Stimulated activated CD8-positive, alpha-beta memory T cell treated with anti-CD3 and anti-CD28 coated beads, Interleukin-12 subunit alpha, Interleukin-12 subunit beta, amount 100 ng/mL, for 1 hour (primary cell): ENCODE measurements around the gene SLC6A4.
"Not testable (repeated sequence)": the region's sequence is repeated elsewhere in the genome, so short reads cannot be mapped to it uniquely, and the experiment has no call there.

Experiments used
- DNase-seq: peaks from one replicate; pipeline ENCODE4 v3.0.0-alpha.2; 2020; ENCODE audit warnings: low read depth

The SLC6A4 gene

GRCh38 chr17:30172560-30172959 lies 62.9 kb downstream of the SLC6A4 start:
- no peak for DNase-seq

- DNase-seq: no peak
These were observed 65.0 kb downstream of the SLC6A4 start for GRCh38 chr17:30170415-30170987.

- no peak for DNase-seq
These were observed 69.5 kb downstream of the SLC6A4 start for GRCh38 chr17:30165960-30166359.

DNA sequence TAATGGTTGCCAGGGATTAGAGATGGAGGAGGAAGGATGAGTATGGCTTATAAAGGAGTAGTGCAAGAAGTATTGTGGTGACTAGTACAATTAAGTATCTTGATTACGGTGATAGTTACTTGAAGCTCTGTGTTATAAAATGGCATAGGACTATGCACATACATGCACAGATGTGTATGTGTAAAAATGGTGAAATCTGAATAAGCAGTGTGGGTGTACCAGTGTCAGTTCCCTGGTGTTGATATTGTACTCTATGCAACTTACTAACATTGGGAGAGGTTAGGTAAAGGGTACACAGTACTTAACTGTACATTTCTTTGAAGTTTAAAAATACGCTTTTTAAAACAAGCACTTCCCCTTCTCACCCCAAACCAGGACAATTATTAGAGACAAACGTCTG lies 70.3 kb downstream of the SLC6A4 start:
- DNase-seq: no peak

- DNase-seq: no peak
These were observed 71.0 kb downstream of the SLC6A4 start for GRCh38 chr17:30164531-30164930.

DNA sequence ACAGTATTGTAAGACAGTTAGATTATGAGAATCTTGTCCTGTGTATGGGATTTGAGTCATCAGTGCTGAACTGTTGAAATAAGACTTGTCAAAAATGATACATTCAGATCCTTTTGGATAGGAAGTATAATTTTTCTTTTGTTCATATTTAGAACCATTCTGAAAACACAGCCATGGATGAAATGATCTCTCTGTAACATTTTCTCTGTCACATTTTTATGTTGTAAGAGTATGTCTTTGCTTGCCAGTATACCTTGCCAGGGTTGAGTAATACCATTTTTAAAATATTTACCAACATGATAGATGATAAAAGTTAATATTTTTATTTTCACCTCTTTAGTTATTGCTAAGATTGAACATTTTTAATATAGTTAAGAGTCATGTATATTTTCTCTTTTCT lies 73.9 kb downstream of the SLC6A4 start:
- no peak for DNase-seq

DNA sequence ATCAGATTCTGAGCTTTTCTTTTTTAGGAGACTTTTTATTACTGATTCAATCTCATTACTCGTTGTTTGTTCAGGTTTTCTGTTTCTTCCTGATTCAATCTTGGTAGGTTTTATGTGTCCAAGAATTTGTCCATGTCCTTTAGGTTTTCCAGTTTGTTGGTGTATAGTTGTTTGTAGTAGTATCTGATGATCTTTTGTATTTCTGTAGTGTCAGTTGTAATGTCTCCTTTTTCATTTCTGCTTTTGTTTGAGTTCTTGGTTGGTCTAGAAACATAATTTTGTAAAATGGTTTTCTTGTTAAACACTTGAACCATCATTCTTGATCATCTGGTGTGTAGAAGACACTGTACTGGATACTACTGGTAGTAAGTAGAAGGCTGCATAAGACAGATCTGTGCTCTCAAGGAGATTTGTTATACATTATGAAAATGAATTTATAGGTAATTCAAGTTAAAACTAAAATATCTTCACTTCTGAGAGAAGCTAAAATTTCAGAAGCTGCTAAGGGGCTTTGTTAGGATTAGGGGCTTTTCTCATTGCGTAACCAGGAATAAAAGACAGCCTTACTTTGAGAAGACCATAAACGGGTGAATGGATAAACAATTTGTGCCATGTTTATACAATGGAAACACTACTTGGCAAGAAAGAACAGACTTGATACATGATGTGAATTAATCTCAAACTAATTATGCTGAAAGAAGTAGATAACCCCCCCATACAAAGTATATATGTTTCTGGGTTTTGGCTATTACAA lies 74.9 kb downstream of the SLC6A4 start:
- DNase-seq: no peak

DNA sequence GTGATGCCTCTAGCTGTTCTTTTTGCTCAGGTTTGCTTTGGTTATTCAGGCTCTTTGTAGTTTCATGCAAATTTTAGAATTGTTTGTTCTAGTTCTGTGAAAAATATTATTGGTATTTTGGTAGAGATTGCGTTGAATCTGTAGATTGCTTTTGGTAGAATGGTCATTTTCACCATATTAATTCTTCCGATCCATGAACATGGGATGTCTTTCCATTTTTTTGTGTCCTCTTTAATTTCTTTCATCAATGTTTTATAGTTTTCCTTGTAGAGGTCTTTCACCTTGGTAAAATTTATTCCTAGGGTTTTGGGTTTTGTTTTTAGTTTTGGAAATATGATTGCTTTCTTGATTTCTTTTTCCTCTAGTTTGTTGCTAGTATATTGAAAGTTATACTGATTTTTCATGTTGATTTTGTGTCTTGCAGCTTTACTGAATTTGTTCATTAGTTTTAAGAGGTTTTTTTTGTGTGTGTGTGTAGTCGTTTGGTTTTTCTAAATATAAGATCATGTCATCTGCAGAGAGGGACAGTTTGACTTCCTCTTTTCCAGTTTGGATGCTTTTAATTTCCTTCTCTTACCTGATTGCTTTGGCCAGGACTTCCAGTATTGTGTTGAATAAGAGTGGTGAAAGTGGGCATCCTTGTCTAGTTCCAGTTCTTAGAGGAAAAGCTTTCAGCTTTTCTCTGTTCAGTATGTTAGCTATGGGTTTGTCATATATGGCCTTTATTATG lies 76.4 kb downstream of the SLC6A4 start:
- no peak for DNase-seq

- DNase-seq: no peak
These were observed 80.1 kb downstream of the SLC6A4 start for GRCh38 chr17:30155389-30155788.

GRCh38 chr17:30153463-30153862 lies 82.0 kb downstream of the SLC6A4 start:
- DNase-seq: no peak

GRCh38 chr17:30151471-30151870 lies 84.0 kb downstream of the SLC6A4 start:
- DNase-seq: no peak

- DNase-seq: no peak
These were observed 87.1 kb downstream of the SLC6A4 start for GRCh38 chr17:30148376-30148775.

DNA sequence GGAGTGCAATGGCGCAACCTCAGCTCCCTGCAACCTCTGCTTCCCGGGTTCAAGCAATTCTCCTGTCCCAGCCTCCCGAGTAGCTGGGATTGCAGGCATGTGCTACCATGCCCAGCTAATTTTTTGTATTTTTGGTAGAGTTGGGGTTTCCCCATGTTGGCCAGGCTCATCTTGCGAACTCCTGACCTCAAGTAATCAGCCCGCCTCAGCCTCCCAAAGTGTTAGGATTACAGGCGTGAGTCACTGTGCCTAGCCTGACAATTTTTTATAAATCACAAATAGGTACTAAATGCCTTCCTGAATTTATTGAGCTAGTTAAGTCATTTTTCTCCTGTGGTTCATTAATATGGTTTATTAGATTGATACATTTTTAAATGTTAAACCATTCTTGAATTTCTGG lies 87.6 kb downstream of the SLC6A4 start:
- DNase-seq: not testable (repeated sequence)
